HG03175 (cell line): Measurements from ENCODE around the gene ZBTB9.
"Not testable (repeated sequence)": the region's sequence is repeated elsewhere in the genome, so short reads cannot be mapped to it uniquely, and the experiment has no call there.

Source experiments
- ATAC-seq: cut with Tn5 transposase; IDR thresholded peaks from one replicate; pipeline ENCODE4 v1.9.1; 2021; ENCODE audit warnings: mild to moderate bottlenecking, moderate library complexity; ENCODE audit not compliant: unreplicated experiment

The ZBTB9 gene

GRCh38 chr6:33458676-33459075, 4.3 kb downstream of the ZBTB9 start:
- ATAC-seq: no peak

- ATAC-seq: no peak
Measured at GRCh38 chr6:33459226-33459625, 4.8 kb downstream of the ZBTB9 start.

- ATAC-seq: no peak
Measured at GRCh38 chr6:33466075-33466735, 11.8 kb downstream of the ZBTB9 start.

GRCh38 chr6:33467091-33467490, 12.7 kb downstream of the ZBTB9 start:
- no peak for ATAC-seq

GRCh38 chr6:33469661-33470060, 15.3 kb downstream of the ZBTB9 start:
- no peak for ATAC-seq

GRCh38 chr6:33477864-33478263, 23.5 kb downstream of the ZBTB9 start:
- no peak for ATAC-seq

GRCh38 chr6:33481192-33481591, 26.8 kb downstream of the ZBTB9 start:
- ATAC-seq: no peak

GRCh38 chr6:33482620-33483019, 28.2 kb downstream of the ZBTB9 start:
- not testable (repeated sequence) for ATAC-seq

- ATAC-seq: no peak
Measured at GRCh38 chr6:33483678-33484077, 29.3 kb downstream of the ZBTB9 start.

GRCh38 chr6:33484673-33485262, 30.4 kb downstream of the ZBTB9 start:
- ATAC-seq: not testable (repeated sequence)

GRCh38 chr6:33485680-33486079, 31.3 kb downstream of the ZBTB9 start:
- not testable (repeated sequence) for ATAC-seq

GRCh38 chr6:33488339-33488738, 34.0 kb downstream of the ZBTB9 start:
- ATAC-seq: no peak

- ATAC-seq: no peak
Measured at GRCh38 chr6:33490198-33490597, 35.8 kb downstream of the ZBTB9 start.

- no peak for ATAC-seq
Measured at GRCh38 chr6:33490621-33491020, 36.2 kb downstream of the ZBTB9 start.

- ATAC-seq: no peak
Measured at GRCh38 chr6:33492093-33492492, 37.7 kb downstream of the ZBTB9 start.

- ATAC-seq: no peak
Measured at GRCh38 chr6:33497157-33497556, 42.8 kb downstream of the ZBTB9 start.

- no peak for ATAC-seq
Measured at GRCh38 chr6:33502486-33502885, 48.1 kb downstream of the ZBTB9 start.

- no peak for ATAC-seq
Measured at GRCh38 chr6:33504486-33504885, 50.1 kb downstream of the ZBTB9 start.

GRCh38 chr6:33505548-33506370, 51.4 kb downstream of the ZBTB9 start:
- no peak for ATAC-seq
